ENCODE data around the gene ZCWPW1. TPM values are rescaled to one million over a fixed set of nuclear protein-coding genes. Genes with fewer than 3 reads are reported as not detected.

Gene ZCWPW1
- total and polyA plus RNA-seq, 10 of the 15 experiments (the other 5 are each of a cell fraction or from before 2014, with no cell fraction given): 1.3 to 4.4 (median 3.7) TPM

DNA sequence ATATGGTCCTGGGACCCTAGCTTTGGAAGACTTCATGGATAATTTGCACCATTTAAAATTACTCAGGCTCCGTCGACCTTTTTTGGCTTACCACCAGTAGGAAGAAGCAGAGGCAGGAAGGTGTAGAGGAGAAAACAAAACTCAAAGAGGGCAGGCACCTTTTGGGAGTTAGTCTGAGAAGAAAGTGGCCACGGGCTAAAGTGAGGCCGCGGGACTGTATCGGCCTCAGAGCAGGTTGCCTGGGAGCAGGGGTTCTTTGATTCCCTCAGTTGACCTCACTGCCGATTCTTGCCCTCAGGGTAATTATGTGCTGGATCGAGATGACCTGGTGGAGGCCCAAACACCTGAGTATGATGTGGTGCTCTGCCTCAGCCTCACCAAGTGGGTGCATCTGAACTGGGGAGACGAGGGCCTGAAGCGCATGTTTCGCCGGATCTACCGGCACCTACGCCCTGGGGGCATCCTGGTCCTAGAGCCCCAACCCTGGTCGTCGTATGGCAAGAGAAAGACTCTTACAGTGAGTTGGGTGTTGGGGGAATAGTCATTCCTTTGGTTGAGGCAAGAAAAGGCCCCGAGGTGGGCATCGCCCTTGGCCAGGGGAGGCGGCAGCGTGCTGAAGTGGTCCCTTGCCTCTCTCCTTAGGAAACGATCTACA, 4.2 kb upstream of the ZCWPW1 start:
- ChIA-PET CTCF (interaction anchor here (1.9 kb wide), 1 partner anchor 58 kb away, joined by 4 read pairs; no protein-coding TSS in a partner anchor), RAD21 (ENCODE audit: unreplicated experiment) (interaction anchor here (1.3 to 2.0 kb wide), 2 partner anchors 58 to 66 kb away, joined by 3 to 4 read pairs; no protein-coding TSS in a partner anchor), POLR2A (interaction anchor here (0.5 to 1.0 kb wide), 4 partner anchors 25 to 55 kb away, joined by 3 to 5 read pairs (median 4); partner anchors contain the start of gene SPACDR), SMC1A (ENCODE audit: uncharacterized antibody, unreplicated experiment) (no interaction called here)
- 0 out of 2 replicates have a peak, but pooled peaks have one; percentile 33 for TF ChIP-seq POLR2A (IDR thresholded peaks at IDR 0.05; ENCODE audit: low read depth, low read length)
- TF ChIP-seq, protein P1, sequence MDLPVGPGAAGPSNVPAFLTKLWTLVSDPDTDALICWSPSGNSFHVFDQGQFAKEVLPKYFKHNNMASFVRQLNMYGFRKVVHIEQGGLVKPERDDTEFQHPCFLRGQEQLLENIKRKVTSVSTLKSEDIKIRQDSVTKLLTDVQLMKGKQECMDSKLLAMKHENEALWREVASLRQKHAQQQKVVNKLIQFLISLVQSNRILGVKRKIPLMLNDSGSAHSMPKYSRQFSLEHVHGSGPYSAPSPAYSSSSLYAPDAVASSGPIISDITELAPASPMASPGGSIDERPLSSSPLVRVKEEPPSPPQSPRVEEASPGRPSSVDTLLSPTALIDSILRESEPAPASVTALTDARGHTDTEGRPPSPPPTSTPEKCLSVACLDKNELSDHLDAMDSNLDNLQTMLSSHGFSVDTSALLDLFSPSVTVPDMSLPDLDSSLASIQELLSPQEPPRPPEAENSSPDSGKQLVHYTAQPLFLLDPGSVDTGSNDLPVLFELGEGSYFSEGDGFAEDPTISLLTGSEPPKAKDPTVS (IDR thresholded peaks at IDR 0.05; ENCODE audit: low read depth, low read length): no peak
- DNase-seq (ENCODE audit: low read depth, low spot score): no peak
- Histone ChIP-seq H3K79me2 (ENCODE audit: control insufficient read depth, insufficient read depth, low read length) (peaks cover 56% of the 10 kb centered on the region), H2AFZ (ENCODE audit: control insufficient read depth, low read depth, low read length) (no peak overlapping the region), H3K9me3 (replicated peaks; ENCODE audit: control insufficient read depth, insufficient read depth, low read length) (no peaks in the 10 kb centered on the region), H3K36me3 (ENCODE audit: control insufficient read depth in 2 of 2, insufficient read depth in 2 of 2, low read length in 1 of 2) (peaks cover 5 to 16% of the 10 kb centered on the region in 2 experiments; a peak in 3 of 4 replicates), H3K4me2 (ENCODE audit: control insufficient read depth, insufficient read depth) (peak overlapping the region; percentile 97), H3K27me3 (replicated peaks in 1 of 2; ENCODE audit: control insufficient read depth in 2 of 2, insufficient read depth in 2 of 2, low read length in 1 of 2) (no peaks in the 10 kb centered on the region), H3K4me1 (ENCODE audit: control insufficient read depth, insufficient read depth, low read length) (peaks cover 27% of the 10 kb centered on the region), H3K27ac (ENCODE audit: control insufficient read depth, insufficient read depth) (peak overlapping the region; percentile 30; the same call in 1 of the 2 replicates), H4K20me1 (ENCODE audit: control insufficient read depth, insufficient read depth) (no peaks in the 10 kb centered on the region), H3K4me3 (peak overlapping the region; percentile 74), H3K9ac (ENCODE audit: control insufficient read depth, insufficient read depth, low read length) (no peak overlapping the region)
- 88% methylated on average over 21 of the region's 21 CpGs for WGBS (ENCODE audit: insufficient coverage, insufficient replicate concordance, low lambda C conversion rate, missing lambda C conversion rate)
- intact Hi-C loops (cut with micrococcal nuclease; ENCODE audit: unreplicated experiment): no loop called here
- no TSS peak for BruUV-seq (replicated peaks)
- in situ Hi-C loops (cut with MboI): no loop called here
- FAIRE-seq: no peak
- ATAC-seq: no peak

DNA sequence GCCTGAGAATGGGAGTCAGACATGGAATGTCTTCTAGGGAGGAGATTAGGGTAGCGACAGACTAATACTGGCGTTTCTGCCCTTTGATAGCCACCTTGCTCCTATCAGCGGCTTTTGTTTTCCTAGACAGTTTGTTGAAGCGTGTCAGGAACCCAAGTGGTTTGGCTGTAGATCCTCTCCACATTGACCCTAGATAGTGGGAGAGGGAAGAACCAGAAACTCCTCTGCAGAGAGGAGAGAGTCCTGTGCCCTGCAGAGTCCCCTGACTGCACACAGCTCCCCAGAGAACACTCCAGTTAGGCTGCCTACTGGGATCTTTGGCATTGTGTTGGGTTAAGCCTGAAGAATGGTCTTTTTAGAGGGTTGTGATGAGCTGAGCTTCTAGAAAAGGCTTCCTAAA, 3.5 kb upstream of the ZCWPW1 start:
- Histone ChIP-seq H3K27ac (ENCODE audit: control insufficient read depth, insufficient read depth) (peak overlapping the region; percentile 30), H3K4me1 (ENCODE audit: control insufficient read depth, insufficient read depth, low read length) (peaks cover 30% of the 10 kb centered on the region), H3K4me3 (peak overlapping the region; percentile 74), H3K9ac (ENCODE audit: control insufficient read depth, insufficient read depth, low read length) (no peak overlapping the region), H3K4me2 (ENCODE audit: control insufficient read depth, insufficient read depth) (peak overlapping the region; percentile 97; the same call in 1 of the 2 replicates), H4K20me1 (ENCODE audit: control insufficient read depth, insufficient read depth) (no peaks in the 10 kb centered on the region), H3K27me3 (replicated peaks in 1 of 2; ENCODE audit: control insufficient read depth in 2 of 2, insufficient read depth in 2 of 2, low read length in 1 of 2) (no peaks in the 10 kb centered on the region), H2AFZ (ENCODE audit: control insufficient read depth, low read depth, low read length) (no peak overlapping the region), H3K79me2 (ENCODE audit: control insufficient read depth, insufficient read depth, low read length) (peaks cover 56% of the 10 kb centered on the region), H3K36me3 (ENCODE audit: control insufficient read depth in 2 of 2, insufficient read depth in 2 of 2, low read length in 1 of 2) (peaks cover 5 to 16% of the 10 kb centered on the region in 2 experiments; a peak in 3 of 4 replicates), H3K9me3 (replicated peaks; ENCODE audit: control insufficient read depth, insufficient read depth, low read length) (no peaks in the 10 kb centered on the region)
- ChIA-PET RAD21 (ENCODE audit: unreplicated experiment) (interaction anchor here (2.0 kb wide), 1 partner anchor 57 kb away, joined by 4 read pairs; no protein-coding TSS in a partner anchor), SMC1A (ENCODE audit: uncharacterized antibody, unreplicated experiment) (no interaction called here), POLR2A (interaction anchor here (0.5 to 0.6 kb wide), 3 partner anchors 29 to 55 kb away, joined by 4 to 5 read pairs (median 4); no protein-coding TSS in a partner anchor), CTCF (no interaction called here)
- in situ Hi-C loops (cut with MboI) (no loop called here), intact Hi-C loops (cut with micrococcal nuclease; ENCODE audit: unreplicated experiment) (no loop called here)
- WGBS (ENCODE audit: insufficient coverage, insufficient replicate concordance, low lambda C conversion rate, missing lambda C conversion rate): 100% methylated on average over 4 of the region's 4 CpGs
- DNase-seq (ENCODE audit: low read depth, low spot score) (no peak), FAIRE-seq (no peak), ATAC-seq (no peak)
- no TSS peak for BruUV-seq (replicated peaks)
- TF ChIP-seq EZH2 (IDR thresholded peaks at IDR 0.05; ENCODE audit: borderline replicate concordance, control insufficient read depth, low read depth, low read length): no peak
- TF ChIP-seq, protein P2, sequence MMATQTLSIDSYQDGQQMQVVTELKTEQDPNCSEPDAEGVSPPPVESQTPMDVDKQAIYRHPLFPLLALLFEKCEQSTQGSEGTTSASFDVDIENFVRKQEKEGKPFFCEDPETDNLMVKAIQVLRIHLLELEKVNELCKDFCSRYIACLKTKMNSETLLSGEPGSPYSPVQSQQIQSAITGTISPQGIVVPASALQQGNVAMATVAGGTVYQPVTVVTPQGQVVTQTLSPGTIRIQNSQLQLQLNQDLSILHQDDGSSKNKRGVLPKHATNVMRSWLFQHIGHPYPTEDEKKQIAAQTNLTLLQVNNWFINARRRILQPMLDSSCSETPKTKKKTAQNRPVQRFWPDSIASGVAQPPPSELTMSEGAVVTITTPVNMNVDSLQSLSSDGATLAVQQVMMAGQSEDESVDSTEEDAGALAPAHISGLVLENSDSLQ (IDR thresholded peaks at IDR 0.05): no peak
- no peak for TF ChIP-seq BACH1 (IDR thresholded peaks at IDR 0.05; ENCODE audit: borderline replicate concordance)
- TF ChIP-seq JUND (IDR thresholded peaks at IDR 0.05; ENCODE audit: low read depth, low read length): no peak
- TF ChIP-seq PAX8 (IDR thresholded peaks at IDR 0.05): no peak
- TF ChIP-seq, protein P3, sequence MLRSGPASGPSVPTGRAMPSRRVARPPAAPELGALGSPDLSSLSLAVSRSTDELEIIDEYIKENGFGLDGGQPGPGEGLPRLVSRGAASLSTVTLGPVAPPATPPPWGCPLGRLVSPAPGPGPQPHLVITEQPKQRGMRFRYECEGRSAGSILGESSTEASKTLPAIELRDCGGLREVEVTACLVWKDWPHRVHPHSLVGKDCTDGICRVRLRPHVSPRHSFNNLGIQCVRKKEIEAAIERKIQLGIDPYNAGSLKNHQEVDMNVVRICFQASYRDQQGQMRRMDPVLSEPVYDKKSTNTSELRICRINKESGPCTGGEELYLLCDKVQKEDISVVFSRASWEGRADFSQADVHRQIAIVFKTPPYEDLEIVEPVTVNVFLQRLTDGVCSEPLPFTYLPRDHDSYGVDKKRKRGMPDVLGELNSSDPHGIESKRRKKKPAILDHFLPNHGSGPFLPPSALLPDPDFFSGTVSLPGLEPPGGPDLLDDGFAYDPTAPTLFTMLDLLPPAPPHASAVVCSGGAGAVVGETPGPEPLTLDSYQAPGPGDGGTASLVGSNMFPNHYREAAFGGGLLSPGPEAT (IDR thresholded peaks at IDR 0.05; ENCODE audit: low read depth): no peak
- TF ChIP-seq, protein P4, sequence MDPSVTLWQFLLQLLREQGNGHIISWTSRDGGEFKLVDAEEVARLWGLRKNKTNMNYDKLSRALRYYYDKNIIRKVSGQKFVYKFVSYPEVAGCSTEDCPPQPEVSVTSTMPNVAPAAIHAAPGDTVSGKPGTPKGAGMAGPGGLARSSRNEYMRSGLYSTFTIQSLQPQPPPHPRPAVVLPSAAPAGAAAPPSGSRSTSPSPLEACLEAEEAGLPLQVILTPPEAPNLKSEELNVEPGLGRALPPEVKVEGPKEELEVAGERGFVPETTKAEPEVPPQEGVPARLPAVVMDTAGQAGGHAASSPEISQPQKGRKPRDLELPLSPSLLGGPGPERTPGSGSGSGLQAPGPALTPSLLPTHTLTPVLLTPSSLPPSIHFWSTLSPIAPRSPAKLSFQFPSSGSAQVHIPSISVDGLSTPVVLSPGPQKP (IDR thresholded peaks at IDR 0.05; ENCODE audit: low read depth, low read length): no peak
- no peak for TF ChIP-seq ZNF24 (IDR thresholded peaks at IDR 0.05)
- no peak for TF ChIP-seq SMC3 (IDR thresholded peaks at IDR 0.05; ENCODE audit: borderline replicate concordance, low read length)
